Stimulated activated CD4-positive, alpha-beta T cell treated with anti-CD3 and anti-CD28 coated beads, Interleukin-2, amount 100 ng/mL, for 4 hours (primary cell): ENCODE data around the gene FLG.
"Not testable (repeated sequence)": the region's sequence is repeated elsewhere in the genome, so short reads cannot be mapped to it uniquely, and the experiment has no call there.

ENCODE experiments used
- DNase-seq: peaks from one replicate; pipeline ENCODE4 v3.0.0-alpha.2; 2020; ENCODE audit warnings: low read depth

FLG gene

GRCh38 chr1:152256394-152256793 is 68.6 kb downstream of the FLG start:
- DNase-seq = not testable (repeated sequence)
